Testis (tissue), 3 donors: ENCODE measurements around the gene BCS1L. TPM values are rescaled to one million over a fixed set of nuclear protein-coding genes. Genes with fewer than 3 reads are reported as not detected.

Experiments used
- DNase-seq: peaks from one replicate; pipeline ENCODE4 v3.0.0-alpha.2; 2019
- H3K27ac ChIP-seq, 2 donors: fragments of 200-600 bp; sonication (generic); one replicate each; pipeline ENCODE4 v1.5.1; 2019
- H3K27me3 ChIP-seq: fragments of 200-600 bp; sonication (generic); one replicate; pipeline ENCODE4 v1.5.1; 2019
- H3K36me3 ChIP-seq: fragments of 200-600 bp; sonication (generic); one replicate; pipeline ENCODE4 v1.5.1; 2017; ENCODE audit warnings: low read depth; ENCODE audit errors: missing control alignments
- H3K4me1 ChIP-seq: fragments of 200-600 bp; sonication (generic); one replicate; pipeline ENCODE4 v1.5.1; 2019
- H3K4me3 ChIP-seq, 2 donors: fragments of 200-600 bp; sonication (generic); one replicate each; pipeline ENCODE4 v1.5.1; 2017 to 2019
- H3K9me3 ChIP-seq: fragments of 200-600 bp; sonication (generic); one replicate; pipeline ENCODE4 v1.5.1; 2017
- POLR2A ChIP-seq: fragments of 450-650 bp; IDR thresholded peaks from one replicate; pipeline ENCODE4 v1.6.1; 2017; ENCODE audit warnings: antibody characterized with exemption, mild to moderate bottlenecking, moderate library complexity
- WGBS, 2 donors: methylation state at CpG; one replicate each; pipeline ENCODE4 v1.1.5; 2018; 5-methylcytosine and 5-hydroxymethylcytosine counted together
- intact Hi-C: fragments of 100-400 bp; cut with DNase I; formaldehyde crosslinking; loops from one replicate; pipeline ENCODE4 v1.15.1; 2023; ENCODE audit warnings: low total_unique reads
- polyA plus RNA-seq: library from polyadenylated mRNA; stranded (reverse); fragments of 350-450 nt; fragmentation: Illumina TruSeq; extraction: RNeasy Lipid Tissue Mini Kit (QIAGEN cat#74804); gene quantifications from one replicate; pipeline ENCODE4 v1.2.3, GENCODE V29; 2014; ENCODE audit warnings: low read depth, low replicate concordance; ENCODE audit not compliant: insufficient read depth
- total RNA-seq, 2 donors: library from RNA; depleted of rRNA; stranded (reverse); fragments of >200 nt; gene quantifications; one replicate each; pipeline ENCODE4 v1.2.3, GENCODE V29; 2016
- TF ChIP-seq, protein P1 (sequence below), 3 experiments: fragments of 450-650 bp in 2 of 3; fragments of 200-600 bp in 1 of 3; sonication (generic) in 1 of 3; IDR thresholded peaks; one replicate each; pipeline ENCODE4 v1.5.1; 2016 to 2019; ENCODE audit warnings: antibody characterized with exemption in 3 of 3, mild to moderate bottlenecking in 2 of 3, moderate library complexity in 1 of 3

BCS1L gene
- total and polyA plus RNA-seq, 3 donors from 2014 or later = 22.3 to 39.4 (median 37.0) TPM

GRCh38 chr2:218663901-218664300, 4.4 kb downstream of the BCS1L start:
- no peak for TF ChIP-seq POLR2A
- TF ChIP-seq, protein P1, sequence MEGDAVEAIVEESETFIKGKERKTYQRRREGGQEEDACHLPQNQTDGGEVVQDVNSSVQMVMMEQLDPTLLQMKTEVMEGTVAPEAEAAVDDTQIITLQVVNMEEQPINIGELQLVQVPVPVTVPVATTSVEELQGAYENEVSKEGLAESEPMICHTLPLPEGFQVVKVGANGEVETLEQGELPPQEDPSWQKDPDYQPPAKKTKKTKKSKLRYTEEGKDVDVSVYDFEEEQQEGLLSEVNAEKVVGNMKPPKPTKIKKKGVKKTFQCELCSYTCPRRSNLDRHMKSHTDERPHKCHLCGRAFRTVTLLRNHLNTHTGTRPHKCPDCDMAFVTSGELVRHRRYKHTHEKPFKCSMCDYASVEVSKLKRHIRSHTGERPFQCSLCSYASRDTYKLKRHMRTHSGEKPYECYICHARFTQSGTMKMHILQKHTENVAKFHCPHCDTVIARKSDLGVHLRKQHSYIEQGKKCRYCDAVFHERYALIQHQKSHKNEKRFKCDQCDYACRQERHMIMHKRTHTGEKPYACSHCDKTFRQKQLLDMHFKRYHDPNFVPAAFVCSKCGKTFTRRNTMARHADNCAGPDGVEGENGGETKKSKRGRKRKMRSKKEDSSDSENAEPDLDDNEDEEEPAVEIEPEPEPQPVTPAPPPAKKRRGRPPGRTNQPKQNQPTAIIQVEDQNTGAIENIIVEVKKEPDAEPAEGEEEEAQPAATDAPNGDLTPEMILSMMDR (IDR thresholded peaks at IDR 0.05) = no peak
- 96% methylated on average over 15 of the region's 15 CpGs; no CpG with 5 or more reads in 1 of the 2 donors for WGBS, 2 donors
- no peak for DNase-seq

DNA sequence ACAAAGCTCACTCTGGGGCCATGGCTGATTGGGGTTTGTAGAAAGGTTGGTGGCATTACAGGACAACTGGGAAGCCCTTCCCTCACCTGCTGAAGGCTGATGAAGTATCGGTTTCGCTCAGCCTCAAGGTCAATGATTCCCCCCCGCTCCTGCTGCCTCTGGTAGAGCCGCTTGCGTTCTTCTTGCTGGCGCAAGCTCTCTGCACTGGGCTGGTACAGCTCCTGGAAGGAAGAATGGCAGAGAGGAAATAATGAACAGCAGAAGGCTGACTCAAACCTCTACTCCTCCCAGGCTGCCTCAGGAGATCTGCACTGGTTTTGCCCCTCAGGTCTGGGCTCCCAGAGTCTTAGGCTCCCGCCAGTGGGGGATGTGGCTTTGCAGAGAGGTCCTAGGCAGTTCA, 5.2 kb downstream of the BCS1L start:
- 83 to 84% methylated on average over 7 of the region's 7 CpGs for WGBS, 2 donors
- Histone ChIP-seq H3K9me3 (no peaks in the 10 kb centered on the region), H3K27ac (no peak overlapping the region), H3K36me3 (no peaks in the 10 kb centered on the region), H3K27me3 (no peaks in the 10 kb centered on the region), H3K4me1 (peaks cover 5% of the 10 kb centered on the region), H3K4me3 (no peak overlapping the region)
- DNase-seq = no peak
- intact Hi-C loops = no loop called here
- TF ChIP-seq, protein P1 (IDR thresholded peaks at IDR 0.05) = no peak
- no peak for TF ChIP-seq POLR2A

More at GRCh38 chr2:218663901-218664300, 4.4 kb downstream of the BCS1L start:
- intact Hi-C loops = no loop called here
- Histone ChIP-seq H3K4me1 (peaks cover 5% of the 10 kb centered on the region), H3K9me3 (no peaks in the 10 kb centered on the region), H3K36me3 (no peaks in the 10 kb centered on the region), H3K27ac (no peak overlapping the region), H3K27me3 (no peaks in the 10 kb centered on the region), H3K4me3 (no peak overlapping the region)

DNA sequence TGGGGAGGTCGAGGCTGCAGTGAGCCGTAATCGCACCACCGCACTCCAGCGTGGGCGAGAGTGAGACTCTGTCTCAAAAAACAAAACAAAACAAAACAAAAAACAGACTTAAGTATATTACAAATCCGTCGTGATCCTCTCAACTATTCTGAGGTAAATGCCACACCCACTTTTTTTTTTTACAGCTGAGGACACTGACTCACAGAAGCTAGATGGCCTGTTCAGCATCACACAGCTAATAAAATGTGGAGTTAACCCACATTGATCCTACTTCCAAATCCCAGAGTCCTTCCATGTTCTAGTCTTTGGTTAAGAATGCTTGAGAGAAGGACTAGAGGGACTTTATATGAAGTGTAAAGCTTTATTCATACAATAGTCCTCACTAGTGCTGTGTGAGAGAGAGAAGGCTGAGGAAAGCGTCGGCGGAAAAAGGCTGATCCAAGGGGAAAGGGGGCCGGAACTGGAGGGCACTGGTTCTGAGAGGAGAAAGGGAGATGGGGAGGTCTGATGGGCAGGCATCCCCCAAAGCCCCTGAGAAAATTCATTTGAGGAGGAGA, 11.7 kb downstream of the BCS1L start:
- no peak for TF ChIP-seq POLR2A
- TF ChIP-seq, protein P1 (IDR thresholded peaks at IDR 0.05) = no peak
- Histone ChIP-seq H3K4me3 (peak overlapping the region; percentile 73 to 91), H3K27me3 (no peaks in the 10 kb centered on the region), H3K4me1 (no peaks in the 10 kb centered on the region), H3K9me3 (no peaks in the 10 kb centered on the region), H3K27ac (peak overlapping the region in 1 of 2 donors; percentile 75), H3K36me3 (no peaks in the 10 kb centered on the region)
- 22 to 32% methylated on average over 12 of the region's 12 CpGs for WGBS, 2 donors
- no peak for DNase-seq
- intact Hi-C loops = no loop called here

GRCh38 chr2:218671654-218672566, 12.4 kb downstream of the BCS1L start, which contains the start of the genes RNF25 and STK36:
Gene RNF25 (minus strand): TSS chr2:218672002. CDS start chr2:218671970, 32 bp downstream.
Gene STK36 (plus strand): TSS chr2:218672086. CDS start chr2:218672830, 744 bp downstream.
- Histone ChIP-seq H3K4me1 (no peaks in the 10 kb centered on the region), H3K27me3 (no peaks in the 10 kb centered on the region), H3K4me3 (peak within 1 kb of the TSS; percentile 73 to 91), H3K9me3 (no peaks in the 10 kb centered on the region), H3K27ac (peak within 1 kb of the TSS; percentile 75), H3K36me3 (no peaks in the 10 kb centered on the region)
- DNase-seq = peak; percentile 95
- intact Hi-C loops = no loop called here
- TF ChIP-seq POLR2A = no peak
- TF ChIP-seq, protein P1 (IDR thresholded peaks at IDR 0.05) = no peak
- 1% methylated on average over 45 to 49 of the region's 49 CpGs for WGBS, 2 donors
